ENCODE measurements around the gene TNNC1.

Gene TNNC1

DNA sequence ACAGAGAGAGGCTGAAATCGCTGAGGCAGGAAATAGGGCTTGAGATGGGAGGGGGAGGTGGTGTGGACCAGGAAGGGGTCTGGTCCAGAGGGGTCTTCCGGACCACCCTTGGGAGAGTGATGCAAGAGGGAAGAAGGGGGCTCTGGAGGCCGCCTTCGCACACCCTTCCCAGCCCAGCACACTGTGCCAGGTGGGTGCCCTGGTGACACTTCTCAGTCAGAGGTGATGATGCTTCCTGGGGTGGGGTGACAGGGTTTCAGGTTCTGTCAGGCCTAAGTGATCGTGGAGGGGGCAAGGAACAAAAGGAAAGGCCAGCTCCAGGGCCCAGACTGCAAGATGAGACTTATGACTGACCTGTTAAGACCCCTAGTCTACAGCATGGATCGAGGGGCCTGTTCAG lies 21.6 kb downstream of the TNNC1 start:
- DNase-seq = peak; percentile 6

GRCh38 chr3:52431459-52432223 lies 22.2 kb downstream of the TNNC1 start:
- DNase-seq = no peak

GRCh38 chr3:52430416-52430810 lies 23.4 kb downstream of the TNNC1 start:
- no peak for DNase-seq

DNA sequence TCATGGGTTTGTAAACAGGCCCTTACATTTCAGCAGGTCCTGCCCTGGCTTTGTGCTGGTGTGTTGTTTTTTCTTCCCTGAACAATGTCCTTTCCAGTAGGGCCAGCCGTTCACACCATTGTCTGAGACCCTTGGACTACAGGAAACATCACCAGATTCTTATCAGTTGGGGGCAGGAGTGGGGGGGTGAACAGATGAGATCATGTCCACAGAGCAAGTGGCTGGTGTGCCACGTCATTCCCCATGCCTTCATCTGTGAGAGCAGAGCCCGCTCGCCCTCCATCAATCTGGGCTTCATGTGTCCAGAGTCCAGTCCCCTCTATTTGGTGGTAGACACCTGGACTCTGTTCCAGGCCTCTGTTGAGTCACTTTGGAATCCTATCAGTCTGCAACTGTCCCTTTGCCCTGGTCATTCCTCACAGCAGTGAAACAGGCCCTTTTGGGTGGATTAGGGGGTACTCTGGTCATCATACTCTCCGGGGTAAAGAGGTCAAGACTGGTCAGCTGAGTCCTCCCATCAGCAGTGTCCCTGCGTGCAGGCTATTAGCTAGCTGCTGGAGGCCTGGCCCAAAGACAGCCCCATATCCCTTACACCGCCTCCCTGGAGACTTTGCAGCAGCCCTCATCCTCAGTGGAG lies 23.9 kb downstream of the TNNC1 start:
- no peak for DNase-seq

- no peak for DNase-seq
Observed at GRCh38 chr3:52429031-52429430, 24.8 kb downstream of the TNNC1 start.

DNA sequence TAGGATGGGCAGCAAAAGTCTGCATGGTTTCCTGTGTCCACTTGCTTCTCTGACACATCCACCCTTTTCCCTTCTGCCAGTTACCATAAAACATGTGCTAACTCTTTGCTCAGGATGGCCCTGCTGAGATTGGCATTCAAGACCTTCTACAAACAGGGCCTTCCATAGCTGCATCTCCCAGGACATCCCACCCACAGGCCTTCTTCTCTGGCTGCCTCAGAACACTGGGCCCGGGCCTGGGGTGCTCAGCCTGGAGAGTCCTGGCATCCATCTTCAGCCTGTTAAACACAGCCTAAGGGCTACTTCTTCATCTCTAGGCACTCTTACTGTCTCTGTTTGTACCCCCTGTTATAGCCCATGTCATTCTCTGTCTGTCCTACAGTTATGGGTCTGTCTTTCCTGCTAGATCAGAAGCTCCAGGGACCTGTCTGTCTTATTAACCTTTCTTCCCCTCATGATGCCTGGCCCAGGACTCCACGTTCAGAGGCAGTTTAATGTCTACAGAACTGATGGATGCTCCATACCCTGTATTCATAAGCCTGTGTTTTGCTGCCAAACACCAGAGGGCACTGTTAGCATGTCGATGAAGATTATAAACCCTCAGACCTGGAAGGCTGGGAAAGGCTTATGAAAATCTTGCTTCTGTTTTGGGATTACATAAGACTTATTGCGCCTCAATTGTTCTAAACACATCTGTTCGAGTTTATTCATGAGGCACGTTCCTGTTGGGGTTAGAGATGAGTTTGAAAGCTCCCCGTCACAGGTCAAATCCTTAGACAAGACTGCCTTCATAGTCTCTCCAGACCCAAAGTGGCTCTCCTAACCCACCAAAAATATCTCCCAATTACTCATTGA lies 25.5 kb downstream of the TNNC1 start:
- DNase-seq = no peak

GRCh38 chr3:52423173-52423572 lies 30.7 kb downstream of the TNNC1 start:
- no peak for DNase-seq

- no peak for DNase-seq
Observed at GRCh38 chr3:52422669-52423068, 31.2 kb downstream of the TNNC1 start.

GRCh38 chr3:52420388-52420787 lies 33.5 kb downstream of the TNNC1 start:
- no peak for DNase-seq

DNA sequence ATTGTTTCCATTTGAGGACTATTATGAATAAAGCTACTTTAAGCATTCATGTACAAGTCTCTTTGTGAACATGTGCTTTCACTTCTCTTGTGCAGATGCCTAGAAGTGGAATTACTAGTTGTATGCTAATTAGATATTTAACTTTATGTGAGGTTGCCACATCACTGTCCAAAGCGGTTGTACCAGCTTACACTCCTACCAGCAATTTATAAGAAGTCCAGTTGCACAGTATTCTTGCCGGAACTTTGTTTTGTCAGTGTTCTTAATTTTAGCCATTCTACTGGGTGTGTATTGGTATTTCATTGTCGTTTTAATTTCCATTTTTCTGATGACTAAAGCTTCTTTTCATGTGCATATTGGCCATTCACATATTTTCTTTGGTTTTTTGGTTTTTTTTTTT lies 38.0 kb downstream of the TNNC1 start:
- DNase-seq = no peak

GRCh38 chr3:52408466-52408865 lies 45.4 kb downstream of the TNNC1 start:
- DNase-seq = no peak

- DNase-seq = no peak
Observed at GRCh38 chr3:52407779-52408178, 46.1 kb downstream of the TNNC1 start.

DNA sequence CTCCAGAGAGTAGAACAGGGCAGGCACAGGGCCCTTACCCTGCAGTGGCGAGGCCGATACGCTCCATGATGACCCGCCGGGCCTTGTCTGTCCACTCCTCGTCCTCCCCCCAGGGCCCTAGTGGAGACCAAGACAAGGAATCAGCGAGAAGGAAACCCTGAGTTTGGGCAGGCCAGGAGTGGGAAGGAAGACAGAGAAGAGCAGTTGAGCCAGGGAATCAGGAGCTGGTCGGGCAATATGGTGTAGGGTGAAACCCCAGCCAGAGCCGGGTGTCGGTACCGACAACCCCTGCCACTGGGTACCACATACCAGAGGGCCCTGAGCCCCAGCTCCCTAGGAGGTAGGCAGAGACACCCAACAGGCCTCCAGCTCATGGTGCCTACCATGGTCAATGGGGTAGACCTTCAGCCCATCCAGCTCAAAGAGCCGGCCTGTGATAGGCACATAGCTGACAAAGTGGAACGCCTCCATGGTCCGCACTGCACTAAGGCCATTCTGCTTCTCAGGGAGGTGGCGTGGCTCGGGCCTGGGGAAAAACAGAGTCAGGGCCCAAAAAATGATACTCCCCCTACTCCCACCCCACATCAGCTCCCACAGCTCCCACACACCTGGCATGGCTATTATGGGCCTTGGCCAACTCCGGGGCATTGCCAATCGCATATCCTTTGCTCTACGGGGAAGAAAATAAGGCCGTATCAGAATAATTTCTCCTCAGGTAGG lies 46.9 kb downstream of the TNNC1 start:
- no peak for DNase-seq

GRCh38 chr3:52406231-52406661 lies 47.6 kb downstream of the TNNC1 start:
- DNase-seq = no peak

DNA sequence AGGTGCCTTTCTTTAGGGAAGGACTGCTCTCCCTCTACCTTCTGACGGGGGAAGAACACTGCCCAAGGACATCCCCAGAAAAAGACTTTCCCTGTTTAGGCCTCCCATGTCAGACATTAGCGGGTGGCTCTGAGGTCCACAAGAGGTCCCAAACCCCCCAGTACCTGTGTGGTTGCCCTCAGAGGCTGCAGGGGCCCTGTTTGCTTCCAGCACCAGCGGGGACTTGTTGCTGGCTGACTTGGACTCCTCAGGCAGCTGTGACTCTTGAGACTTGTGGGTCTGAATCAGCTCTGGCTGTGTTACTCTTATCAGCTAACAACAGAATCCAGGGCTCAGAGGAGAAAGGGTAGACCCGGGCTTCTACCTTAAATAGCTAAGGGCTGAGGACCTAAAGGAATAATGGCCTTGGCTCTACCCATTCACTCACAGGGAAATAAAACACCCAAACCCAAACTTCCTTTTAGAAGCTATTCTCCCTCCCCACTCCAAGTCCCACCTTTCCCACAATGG lies 48.2 kb downstream of the TNNC1 start:
- DNase-seq = no peak

DNA sequence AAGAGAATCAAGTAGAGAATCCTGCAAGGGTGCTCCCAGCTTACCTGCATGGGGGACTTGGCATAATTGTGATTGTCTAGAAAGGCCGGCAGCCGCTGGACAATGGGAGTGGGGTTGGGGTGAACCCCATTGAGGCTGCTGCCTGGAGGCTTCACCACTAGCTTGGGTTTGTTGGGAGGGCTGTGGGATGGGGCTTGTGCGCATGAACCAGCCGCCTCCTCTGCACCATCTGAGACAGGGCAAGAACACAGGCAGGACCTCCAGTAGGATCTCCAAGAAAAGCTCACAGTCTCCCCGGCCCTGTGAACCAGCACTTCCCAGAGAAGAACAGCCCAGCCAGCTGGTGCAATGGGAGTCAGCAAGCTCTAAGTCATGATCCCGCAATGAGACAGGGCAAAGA lies 48.8 kb downstream of the TNNC1 start:
- no peak for DNase-seq

DNA sequence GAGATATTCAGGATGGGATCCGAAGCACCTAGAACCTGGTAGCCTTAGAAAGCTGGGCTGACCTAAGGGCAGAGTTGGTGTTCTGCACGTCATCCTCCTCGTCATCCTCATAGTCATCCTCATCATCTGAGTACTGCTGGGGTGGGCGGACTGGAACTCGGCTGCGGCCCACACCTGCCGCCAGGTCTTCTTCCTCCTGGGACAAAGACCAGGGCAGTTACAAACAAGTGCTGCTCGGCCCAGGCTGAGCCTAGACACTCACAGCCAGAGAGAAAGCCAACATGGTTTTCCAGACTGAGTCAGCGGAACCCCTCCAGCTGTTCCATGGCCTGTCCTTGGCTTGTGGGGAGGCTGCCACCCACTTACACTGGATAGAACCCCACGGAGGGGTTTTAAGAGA lies 49.5 kb downstream of the TNNC1 start:
- DNase-seq = no peak

DNA sequence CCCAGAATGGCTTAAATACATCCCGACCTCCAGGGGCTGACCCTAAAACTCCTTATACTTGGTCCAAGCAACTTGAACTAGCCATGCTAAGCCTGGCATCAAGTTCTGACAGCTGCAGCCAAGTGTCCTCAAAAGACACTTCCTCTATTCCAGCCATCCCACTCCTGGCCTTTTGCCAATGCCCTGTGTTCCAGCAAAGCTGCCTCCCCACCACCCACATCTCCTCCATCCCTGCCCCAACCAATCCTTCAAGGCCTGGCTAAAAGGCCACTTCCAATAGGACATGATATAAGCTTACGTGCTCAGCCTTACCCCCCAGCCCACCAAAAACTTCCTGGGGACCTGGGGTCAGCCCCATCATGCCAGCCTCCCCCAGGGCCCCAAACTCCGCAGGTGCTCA lies 49.9 kb downstream of the TNNC1 start:
- no peak for DNase-seq

GRCh38 chr3:52403271-52403841 lies 50.5 kb downstream of the TNNC1 start:
- no peak for DNase-seq

DNA sequence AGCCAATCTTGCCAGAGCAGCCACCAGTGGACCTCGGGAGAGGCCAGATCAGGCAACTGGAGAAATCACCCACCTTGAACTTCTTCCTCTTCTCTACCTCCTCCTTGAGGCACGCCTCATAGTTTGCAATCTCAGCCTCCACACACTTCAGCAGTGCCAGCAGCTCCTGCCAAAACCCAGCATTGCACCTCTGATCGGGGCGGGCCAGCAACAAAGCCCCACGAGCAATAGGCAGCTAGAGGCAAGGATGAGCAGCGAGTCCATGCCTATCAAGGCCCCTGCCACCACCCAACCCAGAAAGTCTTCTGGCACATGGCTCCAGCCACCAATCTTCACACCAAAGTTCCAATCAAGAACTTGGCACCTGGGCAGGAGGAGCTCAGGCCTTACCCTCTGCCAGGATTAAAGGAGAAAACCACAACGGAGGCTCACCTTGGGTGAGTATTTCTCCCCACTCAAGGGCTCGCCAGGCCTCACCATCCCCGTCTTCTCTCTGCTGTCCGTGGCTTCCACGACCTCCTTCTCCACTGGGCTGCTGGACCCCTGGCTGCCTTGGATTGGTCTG lies 51.1 kb downstream of the TNNC1 start:
- DNase-seq = no peak

GRCh38 chr3:52402101-52402521 lies 51.7 kb downstream of the TNNC1 start:
- no peak for DNase-seq

DNA sequence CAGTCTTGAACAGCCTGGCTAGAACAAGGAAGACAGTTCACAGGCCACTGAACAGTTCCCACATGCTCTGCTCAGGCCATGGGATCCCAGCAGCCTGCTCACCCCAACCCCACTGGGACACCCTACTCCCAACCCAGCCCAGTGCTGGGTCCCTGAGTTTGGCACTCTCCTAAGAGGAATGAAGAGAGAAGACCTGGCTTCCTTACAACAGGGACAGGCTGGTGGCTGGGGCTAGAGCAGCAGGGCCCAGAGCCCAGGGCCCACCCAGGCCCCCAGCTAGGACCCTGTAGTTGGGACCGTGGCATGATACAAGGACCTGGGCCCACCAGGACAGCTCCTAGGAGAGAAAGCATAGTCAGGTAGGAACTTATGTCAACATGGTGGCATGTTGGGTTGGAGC lies 52.3 kb downstream of the TNNC1 start:
- DNase-seq = no peak
